Subcutaneous adipose tissue (tissue), 4 donors: Measurements from ENCODE around the gene PPP6C. TPM values are rescaled to one million over a fixed set of nuclear protein-coding genes. Genes with fewer than 3 reads are reported as not detected.

ENCODE experiments used
- CTCF ChIP-seq: fragments of 450-650 bp; IDR thresholded peaks from one replicate; pipeline ENCODE4 v1.5.1; 2016; ENCODE audit warnings: low read depth, mild to moderate bottlenecking, control low read depth, antibody characterized with exemption, moderate library complexity
- total RNA-seq, 4 donors: library from RNA; depleted of rRNA; stranded (reverse); fragments of >200 nt; gene quantifications; one replicate each; pipeline ENCODE4 v1.1.0, GENCODE V29; 2016

The PPP6C gene
- total RNA-seq, 4 donors from 2014 or later = 32.2 to 59.8 (median 45.2) TPM

GRCh38 chr9:125099816-125100215, 89.8 kb downstream of the PPP6C start:
- no peak for TF ChIP-seq CTCF

Other genes starting within 250 kb of the PPP6C start
- 10 to 100 TPM; 15.1 to 26.0 (median 21.5) TPM for gene GOLGA1, start 248.7 kb downstream of the PPP6C start, total RNA-seq
- 10 to 100 TPM in 2 of 4 donors, 1 to 10 TPM in 2; 6.0 to 19.4 (median 10.1) TPM for gene SCAI, start 46.3 kb downstream of the PPP6C start, total RNA-seq
- 10 to 100 TPM; 11.9 to 20.7 (median 16.2) TPM for gene RABEPK, start 10.7 kb upstream of the PPP6C start, total RNA-seq
- 100 to 1,000 TPM in 2 of 4 donors, 10 to 100 TPM in 2; 50.3 to 147 (median 99.4) TPM for gene HSPA5, start 51.5 kb upstream of the PPP6C start, total RNA-seq
- gene GAPVD1, start 72.0 kb upstream of the PPP6C start, total RNA-seq = 10 to 100 TPM; 57.7 to 85.3 (median 62.9) TPM